Mucosa of rectum (tissue), 2 donors: ENCODE results near the gene NLRP4.
"Not testable (repeated sequence)": the region's sequence is repeated elsewhere in the genome, so short reads cannot be mapped to it uniquely, and the experiment has no call there.

Experiments used
- H3K27ac ChIP-seq, 2 donors: one replicate each; pipeline ENCODE4 v1.7.0; 2013; ENCODE audit warnings: inconsistent platforms in 2 of 2, low read depth in 2 of 2, low read length in 2 of 2
- H3K27me3 ChIP-seq, 2 donors: one replicate each; pipeline ENCODE4 v1.7.0; 2013; ENCODE audit warnings: low read length in 2 of 2; ENCODE audit not compliant: control insufficient read depth in 2 of 2, insufficient read depth in 2 of 2
- H3K36me3 ChIP-seq, 2 donors: one replicate each; pipeline ENCODE4 v1.7.0; 2013; ENCODE audit warnings: low read length in 2 of 2; ENCODE audit not compliant: control insufficient read depth in 2 of 2, insufficient read depth in 2 of 2
- H3K4me1 ChIP-seq, 2 donors: one replicate each; pipeline ENCODE4 v1.7.0; 2013; ENCODE audit warnings: low read length in 2 of 2, mild to moderate bottlenecking in 1 of 2; ENCODE audit not compliant: control insufficient read depth in 2 of 2, insufficient read depth in 2 of 2
- H3K4me3 ChIP-seq, 2 donors: one replicate each; pipeline ENCODE4 v1.7.0; 2013; ENCODE audit warnings: low read length in 2 of 2
- H3K9ac ChIP-seq, 2 donors: one replicate each; pipeline ENCODE4 v1.7.0; 2013; ENCODE audit warnings: low read length in 2 of 2, low read depth in 1 of 2, mild to moderate bottlenecking in 1 of 2
- H3K9me3 ChIP-seq, 2 donors: one replicate each; pipeline ENCODE4 v1.7.0; 2013; ENCODE audit warnings: low read length in 2 of 2; ENCODE audit not compliant: control insufficient read depth in 2 of 2
- donor health status: healthy.
- donor health status: Normal muscosa, but diverticular disease.

Gene NLRP4

GRCh38 chr19:55913643-55914268 is 77.4 kb downstream of the NLRP4 start:
- Histone ChIP-seq H3K4me1 (no peaks in the 10 kb centered on the region), H3K27me3 (no peaks in the 10 kb centered on the region), H3K27ac (no peak overlapping the region), H3K4me3 (no peak overlapping the region), H3K9ac (no peak overlapping the region), H3K9me3 (no peaks in the 10 kb centered on the region), H3K36me3 (no peaks in the 10 kb centered on the region)

GRCh38 chr19:55923556-55923955 is 87.2 kb downstream of the NLRP4 start:
- no peaks in the 10 kb centered on the region for H3K4me1 ChIP-seq
- H3K27ac ChIP-seq: no peak overlapping the region
- no peaks in the 10 kb centered on the region for H3K27me3 ChIP-seq
- H3K36me3 ChIP-seq: no peaks in the 10 kb centered on the region
- H3K4me3 ChIP-seq: no peak overlapping the region
- peaks cover 2% of the 10 kb centered on the region in 2 donors for H3K9me3 ChIP-seq
- no peak overlapping the region for H3K9ac ChIP-seq

- Histone ChIP-seq H3K9ac (no peak overlapping the region), H3K27me3 (no peaks in the 10 kb centered on the region), H3K27ac (no peak overlapping the region), H3K4me3 (no peak overlapping the region), H3K36me3 (no peaks in the 10 kb centered on the region), H3K4me1 (no peaks in the 10 kb centered on the region), H3K9me3 (peaks cover 0 to 2% of the 10 kb centered on the region in 2 donors)
Measured at GRCh38 chr19:55927991-55928390, 91.7 kb downstream of the NLRP4 start.

GRCh38 chr19:55929258-55929657 is 92.9 kb downstream of the NLRP4 start:
- not testable (repeated sequence) for H3K4me1 ChIP-seq, H3K36me3 ChIP-seq, H3K27me3 ChIP-seq

GRCh38 chr19:55930996-55931515 is 94.7 kb downstream of the NLRP4 start:
- no peak overlapping the region for H3K9ac ChIP-seq
- H3K9me3 ChIP-seq: no peaks in the 10 kb centered on the region
- H3K4me3 ChIP-seq: no peak overlapping the region
- no peaks in the 10 kb centered on the region for H3K36me3 ChIP-seq
- H3K4me1 ChIP-seq: no peaks in the 10 kb centered on the region
- no peaks in the 10 kb centered on the region for H3K27me3 ChIP-seq
- no peak overlapping the region for H3K27ac ChIP-seq

More at GRCh38 chr19:55929258-55929657, 92.9 kb downstream of the NLRP4 start:
- not testable (repeated sequence) for H3K27ac ChIP-seq, H3K4me3 ChIP-seq, H3K9ac ChIP-seq, H3K9me3 ChIP-seq
